H4 (cell line): Measurements from ENCODE around the gene MAP10. TPM values are rescaled to one million over a fixed set of nuclear protein-coding genes. Genes with fewer than 3 reads are reported as not detected.

Experiments used
- DNase-seq: peaks from one replicate; pipeline ENCODE4 v3.0.0-alpha.2; 2015; ENCODE audit warnings: low spot score
- total RNA-seq: library from RNA; depleted of rRNA; stranded (reverse); fragments of >200 nt; shearing (Covaris generic); gene quantifications from 2 replicates; pipeline ENCODE4 v1.2.3, GENCODE V29; 2014; rRNA removed

MAP10 gene
- total RNA-seq, 1 experiment from 2014 or later, result 0.19 TPM

DNA sequence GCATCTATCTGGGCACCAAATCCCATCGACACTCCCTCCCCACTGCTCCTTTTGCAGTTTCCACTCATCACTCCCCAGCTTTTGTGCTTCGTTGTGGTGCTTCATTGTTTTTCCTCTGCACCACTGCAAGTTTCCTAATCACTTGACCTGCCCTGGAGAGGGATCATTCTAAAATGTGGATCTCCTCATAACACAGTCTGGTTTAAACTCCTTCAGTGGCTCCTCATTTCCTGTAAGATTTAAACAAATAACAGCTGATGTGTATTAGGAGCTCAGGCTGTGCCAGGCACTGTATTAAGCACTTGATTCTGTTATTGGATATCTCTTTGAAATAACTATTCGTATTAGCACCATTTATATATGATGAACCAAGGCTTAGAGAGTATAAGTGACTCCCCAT lies 51.3 kb downstream of the MAP10 start:
- no peak for DNase-seq

Other genes with a start within 250 kb of the MAP10 start
- gene SIPA1L2, start 175.3 kb upstream of the MAP10 start, total RNA-seq, result 7.5 and 10.6 TPM in 2 replicates
- gene NTPCR, start 145.2 kb downstream of the MAP10 start, total RNA-seq, result 42.4 and 61.1 TPM in 2 replicates